ENCODE measurements around the gene SLC22A23.

The SLC22A23 gene

GRCh38 chr6:3442431-3443220, 14.2 kb downstream of the SLC22A23 start:
- DNase-seq, result no peak

DNA sequence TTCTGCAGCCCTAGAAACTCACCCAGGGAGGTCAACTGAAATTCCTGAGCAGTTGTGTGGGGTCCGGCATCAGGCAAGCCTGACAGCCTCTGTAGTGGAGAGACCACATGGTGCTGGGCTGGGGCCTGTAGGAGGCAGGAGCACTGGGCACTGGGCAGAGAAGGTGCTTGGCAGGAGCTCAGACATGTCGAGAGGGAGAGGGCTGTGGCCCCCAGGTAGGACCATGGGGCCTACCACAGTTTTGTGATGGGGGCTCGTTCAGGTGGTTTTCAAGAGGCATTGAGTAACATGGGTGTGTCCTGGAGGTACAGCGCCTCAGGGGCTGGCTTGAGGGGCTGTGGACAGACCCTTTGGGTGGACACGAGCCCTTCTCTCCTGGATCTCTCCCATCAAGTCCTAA, 15.9 kb downstream of the SLC22A23 start:
- no peak for DNase-seq

DNA sequence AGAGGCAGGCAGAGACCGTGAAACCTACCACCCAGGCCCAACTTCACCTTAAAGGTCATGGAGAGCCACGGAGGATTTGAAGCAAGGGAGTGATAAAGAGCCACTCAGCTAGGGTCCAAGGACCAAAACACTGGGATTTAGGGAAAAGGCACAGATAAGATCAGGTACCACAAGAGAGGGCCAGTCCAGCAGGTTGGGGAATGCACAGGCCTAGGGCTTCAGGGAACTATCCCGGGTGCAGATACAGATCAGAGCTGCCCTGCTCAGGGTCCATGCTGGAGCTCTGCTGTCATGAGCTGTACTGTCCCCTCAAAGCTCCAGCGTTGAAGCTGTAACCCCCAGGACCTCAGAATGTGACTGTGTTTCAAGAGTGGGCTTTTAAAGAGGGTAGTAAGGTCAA, 16.9 kb downstream of the SLC22A23 start:
- no peak for DNase-seq

DNA sequence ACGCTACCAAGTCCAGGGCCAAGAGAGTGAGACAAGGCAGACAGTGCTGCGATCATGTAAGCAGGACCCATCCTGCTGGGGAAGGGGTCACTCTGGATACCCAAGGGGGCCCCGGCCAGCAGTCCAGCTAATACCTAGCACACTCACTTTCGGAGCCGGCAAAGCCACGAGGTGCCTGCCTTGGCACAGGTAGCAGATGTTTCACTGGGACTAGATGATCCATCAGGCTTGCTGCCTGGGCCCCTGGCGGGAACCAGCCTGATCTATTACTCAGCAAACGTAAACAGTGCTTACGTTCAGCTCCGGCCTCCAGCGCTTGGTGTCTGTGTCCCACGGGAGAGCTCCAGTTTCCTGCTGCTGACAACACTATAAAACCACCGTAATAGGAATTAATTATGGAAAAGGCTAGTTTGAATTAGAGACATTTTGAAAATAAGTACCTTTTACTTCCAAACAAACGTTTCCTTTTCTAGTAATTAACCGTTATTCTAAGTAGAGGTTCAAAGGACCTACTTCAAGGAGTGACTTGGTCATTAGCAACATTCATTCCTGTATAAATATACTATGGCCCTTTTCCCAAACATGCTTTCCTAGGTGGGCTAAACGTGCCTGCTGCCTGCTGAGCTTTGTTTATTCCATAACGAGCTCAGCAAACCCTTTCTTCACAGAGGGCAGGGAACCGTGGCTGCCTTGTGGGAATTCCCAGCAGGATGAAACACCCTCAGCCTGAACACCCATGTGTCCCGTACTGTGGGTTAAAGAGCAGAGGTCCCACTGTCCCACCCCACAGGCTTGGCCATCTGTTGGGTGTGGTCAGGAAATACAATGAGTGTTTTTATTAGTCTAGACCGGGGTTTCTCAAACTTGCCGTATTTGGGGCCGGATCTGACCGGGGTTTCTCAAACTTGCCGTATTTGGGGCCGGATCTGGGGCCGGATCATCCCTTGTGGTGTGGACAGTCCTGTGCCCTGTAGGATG, 18.4 kb downstream of the SLC22A23 start:
- peak; percentile 77 for DNase-seq

- no peak for DNase-seq
Observed at GRCh38 chr6:3433005-3433404, 23.8 kb downstream of the SLC22A23 start.

DNA sequence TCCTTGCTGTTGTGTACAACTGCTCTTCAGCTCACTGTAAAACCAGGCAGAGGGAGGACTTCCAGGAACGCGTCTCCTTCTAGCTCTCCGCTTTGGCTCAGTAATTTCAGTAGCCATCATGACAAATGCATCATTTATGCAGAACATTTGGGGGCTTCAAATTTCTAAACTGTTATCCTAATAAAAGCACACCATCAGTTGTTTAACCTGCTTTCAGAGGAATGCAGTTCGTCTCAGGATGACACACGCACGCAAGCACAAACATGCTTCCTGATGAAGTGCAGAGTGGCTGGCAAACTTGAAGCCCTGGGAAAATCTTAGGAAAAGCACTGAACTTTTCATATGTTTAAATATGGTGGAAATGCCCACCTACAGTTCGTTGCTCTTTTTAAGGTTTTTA, 24.4 kb downstream of the SLC22A23 start:
- DNase-seq, result no peak

- no peak for DNase-seq
Observed at GRCh38 chr6:3431994-3432393, 24.9 kb downstream of the SLC22A23 start.

GRCh38 chr6:3429211-3429610, 27.6 kb downstream of the SLC22A23 start:
- DNase-seq, result no peak

GRCh38 chr6:3428700-3429099, 28.1 kb downstream of the SLC22A23 start:
- DNase-seq, result no peak

DNA sequence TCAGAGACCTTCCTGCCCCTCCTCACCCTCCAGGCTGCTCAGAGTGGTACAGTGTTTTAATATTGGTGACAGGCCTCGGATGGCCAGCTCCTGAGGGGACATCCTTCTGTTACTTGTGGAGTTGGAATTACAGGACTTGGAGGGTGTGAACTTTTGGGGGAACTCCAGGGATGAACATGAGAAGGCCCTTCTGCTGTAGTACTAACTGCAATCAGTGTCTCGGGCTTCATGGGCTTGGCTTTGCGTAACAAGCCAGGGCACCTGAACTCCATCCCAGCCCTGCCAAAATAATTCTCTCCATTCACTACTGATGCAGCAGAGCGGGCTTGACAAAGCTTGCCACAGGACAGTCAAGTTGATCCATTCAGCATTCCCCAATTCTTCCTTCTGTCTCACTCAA, 28.6 kb downstream of the SLC22A23 start:
- DNase-seq, result no peak

- DNase-seq, result no peak
Observed at GRCh38 chr6:3427687-3428085, 29.2 kb downstream of the SLC22A23 start.

GRCh38 chr6:3426927-3427686, 29.7 kb downstream of the SLC22A23 start:
- DNase-seq, result no peak

DNA sequence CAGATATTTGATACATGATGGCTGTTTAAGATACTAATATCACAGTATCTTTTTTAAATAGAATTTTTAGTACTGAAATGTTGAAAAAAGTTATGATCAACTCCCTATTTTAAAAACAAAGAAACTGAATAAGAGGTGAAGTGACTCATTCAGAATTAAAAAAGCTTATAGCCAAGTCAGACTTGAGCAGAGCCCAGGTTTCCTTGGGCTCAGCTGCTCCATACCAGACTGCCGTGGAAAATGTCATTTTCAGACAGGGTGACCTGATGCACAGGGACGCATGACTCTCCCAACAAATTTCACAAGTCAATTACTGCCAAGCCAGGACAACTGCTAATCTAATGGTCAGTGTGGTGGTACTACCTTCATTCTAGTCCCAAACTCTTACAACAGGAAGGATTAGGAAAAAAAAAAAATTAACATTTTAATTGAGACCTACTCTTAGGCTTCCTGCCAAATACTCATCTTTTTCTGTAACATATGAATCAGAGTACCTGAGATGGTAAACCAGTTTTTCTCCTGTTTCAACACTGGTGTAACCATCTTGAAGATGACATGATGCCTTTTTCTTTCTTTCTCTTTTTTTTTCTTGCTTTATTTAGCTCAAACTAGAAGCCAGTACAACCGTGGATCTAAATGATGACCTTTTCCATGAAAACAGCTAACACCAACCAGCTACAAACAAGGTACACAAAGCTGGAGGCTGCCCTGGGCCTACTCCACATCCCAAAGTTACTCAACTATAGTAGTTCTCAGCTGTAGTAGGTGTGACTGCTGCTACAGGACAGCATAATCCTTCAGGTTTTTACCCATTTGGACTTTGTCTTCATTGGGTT, 30.5 kb downstream of the SLC22A23 start:
- DNase-seq, result no peak

DNA sequence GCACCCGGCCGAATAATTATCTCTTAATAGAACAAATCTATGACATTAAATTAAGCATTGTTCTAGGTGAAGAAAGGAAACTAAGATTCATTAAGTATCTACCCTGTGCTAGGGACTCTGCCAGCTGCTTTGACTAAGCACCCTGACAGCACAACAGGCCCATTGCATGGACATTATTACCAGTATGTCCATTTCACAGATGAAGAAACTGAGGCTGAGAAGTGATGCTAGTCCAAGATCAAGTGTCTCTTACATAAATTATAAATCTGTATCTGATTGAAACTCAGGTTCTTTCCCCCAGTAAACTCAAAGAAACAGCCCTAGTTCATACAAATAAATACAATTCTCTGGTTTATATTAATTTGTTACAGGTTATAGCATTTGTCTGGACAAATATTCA, 31.3 kb downstream of the SLC22A23 start:
- DNase-seq, result no peak

GRCh38 chr6:3424185-3424927, 32.5 kb downstream of the SLC22A23 start:
- DNase-seq, result no peak

- no peak for DNase-seq
Observed at GRCh38 chr6:3423439-3424184, 33.2 kb downstream of the SLC22A23 start.

DNA sequence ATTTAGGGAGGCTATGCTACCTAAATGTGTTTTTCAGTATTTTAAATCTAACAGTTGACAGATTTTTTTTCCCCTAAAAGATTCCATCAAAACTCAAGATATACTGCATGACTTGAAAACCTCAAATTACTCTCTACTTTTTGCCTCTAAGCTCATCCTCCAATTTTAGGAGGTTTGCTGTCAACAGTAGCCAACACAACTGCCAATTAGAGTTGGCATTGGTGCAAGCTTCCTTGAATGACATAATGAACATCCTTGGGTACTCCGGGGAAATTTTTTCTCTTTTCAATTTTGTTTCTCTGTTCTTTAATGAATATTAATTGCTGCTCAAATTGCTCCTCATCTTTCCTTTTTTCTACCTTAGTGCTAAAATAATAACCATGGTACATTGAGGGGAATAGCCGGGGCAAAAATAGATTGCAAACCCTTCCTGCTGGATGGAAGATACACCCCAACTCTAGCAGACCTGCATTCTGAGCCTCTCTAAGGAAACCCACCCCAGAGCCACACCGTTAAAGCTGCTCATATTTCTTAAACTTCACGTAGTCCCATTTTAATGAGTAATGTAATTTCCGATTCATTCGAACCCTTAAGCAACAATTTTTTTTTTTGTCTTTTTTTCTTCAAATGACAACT, 34.3 kb downstream of the SLC22A23 start:
- DNase-seq, result no peak

DNA sequence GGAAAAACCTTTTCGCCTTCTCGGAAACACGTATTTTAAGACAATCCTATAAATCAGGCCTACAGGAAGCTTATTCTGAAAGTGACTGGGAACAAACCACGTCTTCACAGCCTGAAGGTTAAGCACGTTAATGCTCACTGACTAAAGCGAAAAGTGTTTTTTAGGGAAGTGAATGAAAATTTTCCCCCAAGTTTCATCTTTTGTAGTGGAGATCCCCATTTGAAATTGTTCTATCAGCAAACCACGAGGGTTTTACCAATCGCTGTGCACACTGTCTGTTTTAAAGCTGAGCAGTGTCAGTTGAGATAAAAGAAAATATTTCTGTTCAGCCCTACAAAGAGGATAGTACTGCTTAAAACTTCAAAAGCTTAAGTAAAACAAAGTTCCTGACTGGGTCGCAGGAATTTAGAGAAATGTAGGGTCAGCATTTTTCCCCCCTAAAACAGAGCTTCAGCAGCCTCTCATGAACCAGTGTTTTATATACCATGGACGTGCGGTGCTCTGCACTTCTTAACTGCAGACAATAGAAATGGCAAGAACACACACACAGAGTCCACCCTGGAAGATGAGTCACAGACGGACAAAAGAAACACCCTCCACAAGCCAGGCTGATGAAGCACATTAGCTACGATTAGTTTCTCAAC, 34.9 kb downstream of the SLC22A23 start:
- DNase-seq, result no peak

DNA sequence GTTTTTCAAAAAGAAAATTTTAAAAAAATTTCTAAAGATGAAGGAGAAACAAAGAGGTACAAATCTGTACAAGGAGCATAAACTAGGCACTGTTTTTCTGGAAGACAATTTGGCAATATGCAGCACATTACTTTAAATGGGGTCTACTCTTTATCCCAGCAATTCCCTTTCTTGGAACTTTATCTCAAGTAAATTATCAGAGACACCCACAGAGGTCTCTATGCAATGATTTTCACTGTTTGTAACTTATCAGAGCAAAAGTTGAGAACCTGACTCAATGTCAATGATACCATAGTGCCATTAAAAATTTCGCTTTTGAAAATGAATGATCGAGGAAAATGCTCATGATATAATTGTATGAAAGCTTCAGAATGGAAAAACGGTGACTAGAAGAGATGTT, 35.7 kb downstream of the SLC22A23 start:
- no peak for DNase-seq
